Common myeloid progenitor, CD34-positive (primary cell): ENCODE data around the gene C8B.
A peak's percentile ranks its signal among the peaks of the same experiment; 100 is the strongest.

Experiments
- CTCF ChIA-PET: fragments of 350-600 bp; sonication (Branson Sonifier 250); formaldehyde crosslinking; loops from one replicate; lab custom pipeline; 2021; ENCODE audit warnings: antibody characterized with exemption; lab: Charles Lee
- POLR2A ChIA-PET: fragments of 350-600 bp; sonication (Branson Sonifier 250); formaldehyde crosslinking; loops from one replicate; lab custom pipeline; 2021; ENCODE audit warnings: antibody characterized with exemption; lab: Charles Lee
- DNase-seq, 3 donors: peaks; one replicate each; pipeline versions ENCODE4 v3.0.0 to v3.0.0-alpha.2; 2013
- H3K27ac ChIP-seq, 2 experiments: 1 replicate in 1 of 2; 2 replicates in 1 of 2; pipeline ENCODE4 v1.7.0; 2013; ENCODE audit warnings: inconsistent platforms in 2 of 2, low read length in 2 of 2, mild to moderate bottlenecking in 2 of 2, low read depth in 1 of 2, moderate library complexity in 1 of 2; ENCODE audit not compliant: severe bottlenecking in 2 of 2, insufficient read depth in 1 of 2, poor library complexity in 1 of 2
- H3K27me3 ChIP-seq, 5 experiments: replicated peaks in 2 of 5; 1 replicate in 3 of 5; 2 replicates in 2 of 5; pipeline versions ENCODE4 v1.6.1 to v1.7.0; 2013; ENCODE audit warnings: low read length in 4 of 5, mild to moderate bottlenecking in 2 of 5, moderate library complexity in 2 of 5, inconsistent platforms in 1 of 5; ENCODE audit not compliant: insufficient read depth in 5 of 5, control insufficient read depth in 4 of 5
- H3K36me3 ChIP-seq, 4 experiments: 1 replicate in 2 of 4; 2 replicates in 2 of 4; pipeline versions ENCODE4 v1.6.1 to v1.7.0; 2013; ENCODE audit warnings: low read length in 3 of 4, control low read depth in 1 of 4, mild to moderate bottlenecking in 1 of 4; ENCODE audit not compliant: control insufficient read depth in 4 of 4, insufficient read depth in 4 of 4
- H3K4me1 ChIP-seq, 4 experiments: 1 replicate in 3 of 4; 2 replicates in 1 of 4; pipeline versions ENCODE4 v1.6.1 to v1.7.1; 2013; ENCODE audit warnings: low read length in 3 of 4, mild to moderate bottlenecking in 3 of 4, control low read depth in 1 of 4, inconsistent platforms in 1 of 4, moderate library complexity in 1 of 4; ENCODE audit not compliant: control insufficient read depth in 4 of 4, insufficient read depth in 4 of 4; ENCODE audit errors: control extremely low read depth in 1 of 4
- H3K4me3 ChIP-seq, 7 experiments: 1 replicate in 4 of 7; 2 replicates in 3 of 7; pipeline versions ENCODE4 v1.5.1 to v1.7.0; 2013; ENCODE audit warnings: mild to moderate bottlenecking in 7 of 7, low read length in 6 of 7, moderate library complexity in 6 of 7, inconsistent platforms in 2 of 7, low read depth in 2 of 7, control low read depth in 1 of 7; ENCODE audit not compliant: insufficient read depth in 4 of 7, control insufficient read depth in 1 of 7; ENCODE audit errors: extremely low read depth in 1 of 7
- H3K9me3 ChIP-seq, 5 experiments: 1 replicate in 4 of 5; 2 replicates in 1 of 5; pipeline versions ENCODE4 v1.6.1 to v1.7.1; 2013; ENCODE audit warnings: low read length in 4 of 5, mild to moderate bottlenecking in 2 of 5, inconsistent platforms in 1 of 5, low read depth in 1 of 5, moderate library complexity in 1 of 5; ENCODE audit not compliant: control insufficient read depth in 4 of 5, insufficient read depth in 2 of 5; ENCODE audit errors: control extremely low read depth in 1 of 5
- WGBS: methylation state at CpG from one replicate; pipeline ENCODE4 v1.1.5; 2013; ENCODE audit not compliant: insufficient coverage; 5-methylcytosine and 5-hydroxymethylcytosine counted together

Gene C8B

GRCh38 chr1:56985857-56986256 is 20.0 kb upstream of the C8B start:
- Histone ChIP-seq H3K4me1 (no peaks in the 10 kb centered on the region), H3K27ac (no peak overlapping the region), H3K27me3 (peaks cover 0 to 8% (median 0%) of the 10 kb centered on the region in 5 experiments), H3K4me3 (no peak overlapping the region), H3K9me3 (peaks cover 0 to 1% (median 0%) of the 10 kb centered on the region in 5 experiments), H3K36me3 (no peaks in the 10 kb centered on the region)
- WGBS: 100% methylated on average over 2 of the region's 2 CpGs
- no peak for DNase-seq
- CTCF ChIA-PET: no interaction called here
- POLR2A ChIA-PET: no interaction called here

DNA sequence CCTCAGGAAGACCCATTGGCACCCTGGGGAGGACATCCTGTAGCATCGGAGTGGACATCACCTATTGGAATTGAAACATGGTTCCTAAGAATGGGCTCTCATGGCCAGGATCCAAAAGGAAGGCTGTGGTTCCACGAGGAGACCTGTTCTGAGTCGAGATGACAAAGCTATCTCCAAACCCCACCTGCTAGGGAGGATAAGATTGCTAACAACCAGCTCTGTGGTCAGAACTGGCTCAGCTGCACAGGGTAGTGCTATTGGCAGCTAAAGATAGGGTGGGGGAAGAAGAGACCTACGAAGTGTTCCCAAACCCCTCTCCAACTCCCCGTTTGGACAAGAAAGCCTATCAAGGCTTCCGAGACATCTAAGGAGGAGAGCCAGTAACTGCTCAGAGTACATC is 17.7 kb upstream of the C8B start:
- POLR2A ChIA-PET: interaction anchor here (1.0 kb wide), 1 partner anchor 21 kb away, joined by 4 read pairs; no protein-coding TSS in a partner anchor
- no peaks in the 10 kb centered on the region for H3K9me3 ChIP-seq
- H3K4me1 ChIP-seq: no peaks in the 10 kb centered on the region
- H3K27ac ChIP-seq: no peak overlapping the region
- peaks cover 0 to 12% (median 4%) of the 10 kb centered on the region in 5 experiments for H3K27me3 ChIP-seq
- CTCF ChIA-PET: interaction anchor here (1.3 kb wide), 1 partner anchor 15 kb away, joined by 3 read pairs; no protein-coding TSS in a partner anchor
- no peaks in the 10 kb centered on the region for H3K36me3 ChIP-seq
- DNase-seq: peak in 1 of 3 donors; percentile 13
- 85% methylated on average over 4 of the region's 6 CpGs for WGBS
- H3K4me3 ChIP-seq: no peak overlapping the region

- CTCF ChIA-PET: no interaction called here
- no peak overlapping the region for H3K27ac ChIP-seq
- POLR2A ChIA-PET: no interaction called here
- DNase-seq: no peak
- no peak overlapping the region for H3K4me3 ChIP-seq
- whole genome bisulfite sequencing: 89% methylated on average over 1 of the region's 4 CpGs
- no peaks in the 10 kb centered on the region for H3K36me3 ChIP-seq
- H3K4me1 ChIP-seq: no peaks in the 10 kb centered on the region
- H3K27me3 ChIP-seq: peaks cover 2 to 12% (median 4%) of the 10 kb centered on the region in 5 experiments
- no peaks in the 10 kb centered on the region for H3K9me3 ChIP-seq
Measured at GRCh38 chr1:56979986-56980755, 14.4 kb upstream of the C8B start.

GRCh38 chr1:56978819-56979218 is 13.0 kb upstream of the C8B start:
- POLR2A ChIA-PET: no interaction called here
- DNase-seq: no peak
- 89% methylated on average over 1 of the region's 5 CpGs for WGBS
- CTCF ChIA-PET: no interaction called here
- H3K36me3 ChIP-seq: no peaks in the 10 kb centered on the region
- no peak overlapping the region for H3K4me3 ChIP-seq
- H3K9me3 ChIP-seq: no peaks in the 10 kb centered on the region
- H3K4me1 ChIP-seq: no peaks in the 10 kb centered on the region
- H3K27me3 ChIP-seq: peaks cover 2 to 12% (median 4%) of the 10 kb centered on the region in 5 experiments
- no peak overlapping the region for H3K27ac ChIP-seq

GRCh38 chr1:56977910-56978309 is 12.1 kb upstream of the C8B start:
- WGBS: no CpG with 5 or more reads among the region's 4 CpGs
- CTCF ChIA-PET: no interaction called here

DNA sequence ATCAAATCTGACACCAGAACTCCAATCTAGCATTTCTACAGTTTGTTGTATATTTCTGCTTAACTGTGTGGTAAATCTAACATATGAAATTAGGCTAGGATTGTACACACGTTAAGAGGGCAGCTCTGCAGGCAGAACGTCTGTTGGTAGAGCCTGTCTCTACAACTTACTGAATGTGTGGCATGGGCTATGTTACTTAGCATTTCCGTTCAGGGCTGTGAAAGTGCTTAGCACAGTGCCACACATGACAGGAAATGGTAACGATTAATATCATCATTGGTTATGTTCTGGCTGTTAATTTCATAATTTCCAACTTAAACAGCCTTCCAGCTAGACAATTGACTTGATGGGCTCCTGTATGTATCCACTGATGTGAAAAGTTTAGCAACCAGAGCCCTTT is 9.6 kb upstream of the C8B start:
- H3K4me3 ChIP-seq: no peak overlapping the region
- ChIA-PET POLR2A (no interaction called here), CTCF (no interaction called here)
- 100% methylated on average over 3 of the region's 4 CpGs for WGBS
- H3K27ac ChIP-seq: no peak overlapping the region
- H3K9me3 ChIP-seq: peaks cover 0 to 2% (median 0%) of the 10 kb centered on the region in 5 experiments
- DNase-seq: no peak
- peaks cover 0 to 7% (median 3%) of the 10 kb centered on the region in 5 experiments for H3K27me3 ChIP-seq
- H3K4me1 ChIP-seq: no peaks in the 10 kb centered on the region
- H3K36me3 ChIP-seq: no peaks in the 10 kb centered on the region

More at GRCh38 chr1:56977910-56978309, 12.1 kb upstream of the C8B start:
- no peak overlapping the region for H3K4me3 ChIP-seq
- no peaks in the 10 kb centered on the region for H3K4me1 ChIP-seq
- peaks cover 2 to 12% (median 4%) of the 10 kb centered on the region in 5 experiments for H3K27me3 ChIP-seq
- POLR2A ChIA-PET: no interaction called here
- no peaks in the 10 kb centered on the region for H3K36me3 ChIP-seq
- no peak for DNase-seq
- H3K9me3 ChIP-seq: no peaks in the 10 kb centered on the region
- no peak overlapping the region for H3K27ac ChIP-seq
